GM21723 (cell line): ENCODE measurements around the gene MYO7B.

Experiments used
- ATAC-seq: cut with Tn5 transposase; IDR thresholded peaks from one replicate; pipeline ENCODE4 v1.9.1; 2021; ENCODE audit warnings: mild to moderate bottlenecking, moderate library complexity; ENCODE audit not compliant: unreplicated experiment

The MYO7B gene

GRCh38 chr2:127622561-127623387, 87.3 kb downstream of the MYO7B start:
- ATAC-seq, result no peak

GRCh38 chr2:127623388-127624319, 88.2 kb downstream of the MYO7B start:
- no peak for ATAC-seq

GRCh38 chr2:127624320-127624755, 88.9 kb downstream of the MYO7B start:
- no peak for ATAC-seq

- ATAC-seq, result no peak
Observed at GRCh38 chr2:127624756-127625571, 89.5 kb downstream of the MYO7B start.

GRCh38 chr2:127625572-127625951, 90.1 kb downstream of the MYO7B start:
- no peak for ATAC-seq

GRCh38 chr2:127626175-127626574, 90.7 kb downstream of the MYO7B start:
- ATAC-seq, result no peak

- no peak for ATAC-seq
Observed at GRCh38 chr2:127626917-127627739, 91.6 kb downstream of the MYO7B start.

GRCh38 chr2:127627740-127628571, 92.5 kb downstream of the MYO7B start:
- no peak for ATAC-seq

GRCh38 chr2:127628767-127629614, 93.5 kb downstream of the MYO7B start:
- ATAC-seq, result no peak

GRCh38 chr2:127629637-127630036, 94.2 kb downstream of the MYO7B start:
- ATAC-seq, result no peak

GRCh38 chr2:127630096-127630863, 94.8 kb downstream of the MYO7B start:
- no peak for ATAC-seq

GRCh38 chr2:127630864-127631540, 95.5 kb downstream of the MYO7B start:
- ATAC-seq, result no peak

- ATAC-seq, result no peak
Observed at GRCh38 chr2:127631541-127631996, 96.1 kb downstream of the MYO7B start.

- ATAC-seq, result no peak
Observed at GRCh38 chr2:127631997-127632581, 96.6 kb downstream of the MYO7B start.

- peak; percentile 52 for ATAC-seq
Observed at GRCh38 chr2:127632592-127633489, 97.4 kb downstream of the MYO7B start.
